HEK293T (cell line): ENCODE data around the gene TAF11L2.
"Not testable (repeated sequence)": the region's sequence is repeated elsewhere in the genome, so short reads cannot be mapped to it uniquely, and the experiment has no call there.

Source experiments
- BHLHE40 ChIP-seq: fragments of 450-650 bp; IDR thresholded peaks from 2 replicates; pipeline ENCODE4 v1.6.1; 2016; ENCODE audit warnings: mild to moderate bottlenecking, moderate library complexity, borderline replicate concordance
- CTBP1 ChIP-seq: fragments of 450-650 bp; IDR thresholded peaks from 2 replicates; pipeline ENCODE4 v1.6.1; 2016; ENCODE audit warnings: borderline replicate concordance
- ELF4 ChIP-seq: fragments of 450-650 bp; IDR thresholded peaks from 2 replicates; pipeline ENCODE4 v1.6.1; 2017; ENCODE audit warnings: antibody characterized with exemption
- FOXK2 ChIP-seq: fragments of 450-650 bp; IDR thresholded peaks from 2 replicates; pipeline ENCODE4 v1.6.1; 2016; ENCODE audit warnings: mild to moderate bottlenecking
- FOXM1 ChIP-seq: fragments of 450-650 bp; IDR thresholded peaks from 2 replicates; pipeline ENCODE4 v1.6.1; 2017; ENCODE audit warnings: mild to moderate bottlenecking, borderline replicate concordance
- HDGF ChIP-seq: fragments of 450-650 bp; IDR thresholded peaks from 2 replicates; pipeline ENCODE4 v1.6.1; 2017; ENCODE audit warnings: antibody characterized with exemption, borderline replicate concordance
- SP1 ChIP-seq: fragments of 450-650 bp; IDR thresholded peaks from 2 replicates; pipeline ENCODE4 v1.6.1; 2017
- SUZ12 ChIP-seq: fragments of 450-650 bp; IDR thresholded peaks from 2 replicates; pipeline ENCODE4 v1.6.1; 2016; ENCODE audit warnings: mild to moderate bottlenecking
- ZNF384 ChIP-seq: fragments of 450-650 bp; IDR thresholded peaks from 2 replicates; pipeline ENCODE4 v1.6.1; 2016
- TF ChIP-seq, protein P1 (sequence below): fragments of 450-650 bp; IDR thresholded peaks from 2 replicates; pipeline ENCODE4 v1.6.1; 2016

DNA sequence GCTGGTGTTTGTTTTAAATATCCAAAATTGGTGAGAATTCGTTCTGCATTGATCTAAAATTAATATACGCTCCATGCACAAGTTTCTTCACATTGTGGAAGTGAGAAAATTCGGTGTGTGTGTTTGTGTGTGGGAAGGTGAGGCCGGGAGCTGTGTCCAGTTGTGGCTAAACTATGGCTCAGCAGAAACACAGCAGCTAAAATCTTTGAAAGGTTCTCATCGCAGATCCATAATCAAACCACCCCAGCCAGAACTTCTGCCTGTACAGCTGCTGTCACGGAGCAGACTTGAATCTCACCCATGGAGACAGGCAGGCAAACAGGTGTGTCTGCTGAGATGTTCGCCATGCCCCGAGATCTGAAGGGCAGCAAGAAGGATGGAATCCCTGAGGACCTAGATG lies at the start of gene TAF11L2:
- not testable (repeated sequence) for TF ChIP-seq ZNF384, FOXK2, HDGF, SP1, FOXM1, BHLHE40, ELF4, CTBP1, SUZ12
- TF ChIP-seq, protein P1, sequence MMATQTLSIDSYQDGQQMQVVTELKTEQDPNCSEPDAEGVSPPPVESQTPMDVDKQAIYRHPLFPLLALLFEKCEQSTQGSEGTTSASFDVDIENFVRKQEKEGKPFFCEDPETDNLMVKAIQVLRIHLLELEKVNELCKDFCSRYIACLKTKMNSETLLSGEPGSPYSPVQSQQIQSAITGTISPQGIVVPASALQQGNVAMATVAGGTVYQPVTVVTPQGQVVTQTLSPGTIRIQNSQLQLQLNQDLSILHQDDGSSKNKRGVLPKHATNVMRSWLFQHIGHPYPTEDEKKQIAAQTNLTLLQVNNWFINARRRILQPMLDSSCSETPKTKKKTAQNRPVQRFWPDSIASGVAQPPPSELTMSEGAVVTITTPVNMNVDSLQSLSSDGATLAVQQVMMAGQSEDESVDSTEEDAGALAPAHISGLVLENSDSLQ: not testable (repeated sequence)
